IMR-90 (cell line): ENCODE results near the gene CASP2. TPM values are rescaled to one million over a fixed set of nuclear protein-coding genes. Genes with fewer than 3 reads are reported as not detected.

Experiments
- ATAC-seq: fragments of 200-7000 bp; cut with Tn5 transposase; 2 replicates; pipeline ENCODE4 v1.9.1; 2020; ENCODE audit warnings: low read depth, mild to moderate bottlenecking, moderate library complexity
- BruUV-seq: library from RNA; stranded (reverse); fragments of 400-500 nt; replicated peaks from 2 replicates; lab custom pipeline; 2021; lab: Mats Ljungman, UMichigan
- CTCF ChIA-PET: fragments of 300-600 bp; formaldehyde crosslinking; extraction: SDS; loops from one replicate; lab custom pipeline; 2021; ENCODE audit warnings: antibody characterized with exemption; lab: Yijun Ruan, JAX
- POLR2A ChIA-PET: fragments of 300-600 bp; sonication (Branson Sonifier 250); formaldehyde crosslinking; loops from one replicate; lab custom pipeline; 2022; ENCODE audit warnings: antibody characterized with exemption; ENCODE audit not compliant: unreplicated experiment; lab: Charles Lee
- DNase-seq: peaks from one replicate; pipeline ENCODE4 v3.0.0; 2013
- H2AFZ ChIP-seq: replicated peaks from 2 replicates; pipeline ENCODE3; 2013; ENCODE audit warnings: low read length, mild to moderate bottlenecking; ENCODE audit not compliant: poor library complexity
- H2AK5ac ChIP-seq: 2 replicates; pipeline ENCODE4 v1.6.1; 2013; ENCODE audit warnings: low read depth, low read length, inconsistent platforms
- H2AK9ac ChIP-seq: replicated peaks from 2 replicates; pipeline ENCODE3; 2013; ENCODE audit warnings: mild to moderate bottlenecking, low read depth, low read length, moderate library complexity; ENCODE audit not compliant: poor library complexity
- H2BK120ac ChIP-seq: 2 replicates; pipeline ENCODE4 v1.6.1; 2013; ENCODE audit warnings: low read depth, low read length, inconsistent platforms
- H2BK15ac ChIP-seq: 3 replicates; pipeline ENCODE4 v1.6.1; 2013; ENCODE audit warnings: low read depth, low read length, inconsistent platforms
- H2BK20ac ChIP-seq: 2 replicates; pipeline ENCODE4 v1.6.1; 2013; ENCODE audit warnings: low read depth, mild to moderate bottlenecking, inconsistent platforms, low read length, moderate library complexity
- H2BK5ac ChIP-seq: 2 replicates; pipeline ENCODE4 v1.6.1; 2013; ENCODE audit warnings: mild to moderate bottlenecking, low read depth, low read length, inconsistent platforms; ENCODE audit not compliant: poor library complexity, severe bottlenecking
- H3K14ac ChIP-seq: replicated peaks from 2 replicates; pipeline ENCODE4 v1.6.1; 2013; ENCODE audit warnings: low read depth, low read length, inconsistent platforms
- H3K18ac ChIP-seq: 2 replicates; pipeline ENCODE4 v1.6.1; 2013; ENCODE audit warnings: low read depth, low read length, control low read depth
- H3K23ac ChIP-seq: 2 replicates; pipeline ENCODE4 v1.6.1; 2013; ENCODE audit warnings: low read depth, low read length, inconsistent platforms
- H3K27ac ChIP-seq: 2 replicates; pipeline ENCODE4 v1.5.1; 2013; ENCODE audit warnings: mild to moderate bottlenecking, control low read depth, low read length; ENCODE audit not compliant: insufficient read depth
- H3K27me3 ChIP-seq: 2 replicates; pipeline ENCODE4 v1.6.1; 2013; ENCODE audit warnings: low read length; ENCODE audit not compliant: control insufficient read depth, insufficient read depth
- H3K36me3 ChIP-seq: 2 replicates; pipeline ENCODE4 v1.6.1; 2013; ENCODE audit warnings: low read length, mixed read lengths; ENCODE audit not compliant: control insufficient read depth, insufficient read depth
- H3K4ac ChIP-seq: 2 replicates; pipeline ENCODE4 v1.6.1; 2013; ENCODE audit warnings: low read depth, low read length, inconsistent platforms
- H3K4me1 ChIP-seq: 2 replicates; pipeline ENCODE4 v1.6.1; 2013; ENCODE audit warnings: low read length, mixed read lengths; ENCODE audit not compliant: control insufficient read depth, insufficient read depth
- H3K4me2 ChIP-seq: 2 replicates; pipeline ENCODE4 v1.6.1; 2013; ENCODE audit warnings: low read depth, mild to moderate bottlenecking, control low read depth, low read length, moderate library complexity
- H3K4me3 ChIP-seq: 2 replicates; pipeline ENCODE4 v1.5.1; 2013; ENCODE audit warnings: low read depth, mild to moderate bottlenecking, control low read depth, low read length, moderate library complexity; ENCODE audit not compliant: insufficient read depth
- H3K56ac ChIP-seq: 2 replicates; pipeline ENCODE4 v1.6.1; 2013; ENCODE audit warnings: low read length, inconsistent platforms; ENCODE audit not compliant: insufficient read depth; ENCODE audit errors: extremely low read depth
- H3K79me1 ChIP-seq, 2 experiments: 2 replicates each; pipeline ENCODE4 v1.6.1; 2013; ENCODE audit warnings: low read length in 2 of 2, inconsistent platforms in 1 of 2, low read depth in 1 of 2
- H3K9ac ChIP-seq: 2 replicates; pipeline ENCODE4 v1.6.1; 2013; ENCODE audit warnings: low read depth, low read length, control low read depth
- H3K9me1 ChIP-seq: 2 replicates; pipeline ENCODE4 v1.6.1; 2013; ENCODE audit warnings: low read length, inconsistent platforms; ENCODE audit not compliant: insufficient read depth
- H3K9me3 ChIP-seq: 2 replicates; pipeline ENCODE4 v1.6.1; 2013; ENCODE audit warnings: low read length; ENCODE audit not compliant: control insufficient read depth, insufficient read depth
- H4K20me1 ChIP-seq: 2 replicates; pipeline ENCODE4 v1.6.1; 2013; ENCODE audit warnings: low read length, inconsistent platforms; ENCODE audit not compliant: insufficient read depth
- H4K5ac ChIP-seq: 2 replicates; pipeline ENCODE4 v1.6.1; 2013; ENCODE audit warnings: mild to moderate bottlenecking, low read depth, low read length, control low read depth
- H4K8ac ChIP-seq, 2 experiments: 2 replicates each; pipeline ENCODE4 v1.6.1; 2013; ENCODE audit warnings: low read depth in 2 of 2, low read length in 2 of 2, control low read depth in 1 of 2, inconsistent platforms in 1 of 2
- H4K91ac ChIP-seq: 2 replicates; pipeline ENCODE4 v1.6.1; 2013; ENCODE audit warnings: low read depth, low read length, inconsistent platforms; ENCODE audit not compliant: insufficient read depth
- RFX5 ChIP-seq: IDR thresholded peaks from 2 replicates; pipeline ENCODE4 v1.8.0; 2012; ENCODE audit warnings: low read depth, mild to moderate bottlenecking, low read length, moderate library complexity
- WGBS, 2 experiments: methylation state at CpG; one replicate each; pipeline versions ENCODE4 v1.1.5 to v1.1.7; 2013; ENCODE audit warnings: missing lambda C conversion rate in 2 of 2; ENCODE audit not compliant: insufficient read length in 1 of 2; ENCODE audit errors: extremely low coverage in 2 of 2; 5-methylcytosine and 5-hydroxymethylcytosine counted together
- dilution Hi-C: fragments of 300-500 bp; cut with HindIII; formaldehyde crosslinking; loops from one replicate; pipeline ENCODE4 v1.14.3; 2018; ENCODE audit warnings: low sequenced_read_pairs; ENCODE audit not compliant: unreplicated experiment
- in situ Hi-C: fragments of 300-500 bp; cut with MboI; formaldehyde crosslinking; loops from 3 replicates; pipeline ENCODE4 v1.14.3; 2019; ENCODE audit warnings: low sequenced_read_pairs, inconsistent platforms, mixed read lengths
- intact Hi-C: fragments of 100-400 bp; cut with micrococcal nuclease; formaldehyde crosslinking; loops from 2 replicates; pipeline ENCODE4 v1.10.0; 2022
- polyA plus RNA-seq, 3 experiments: library from polyadenylated mRNA; depleted of rRNA; stranded (reverse); fragments of >200 nt; gene quantifications; 2 replicates each; pipeline ENCODE4 v1.2.3, GENCODE V29; 2012; ENCODE audit warnings: low replicate concordance in 1 of 3
- total RNA-seq: library from RNA; depleted of rRNA; stranded (reverse); fragments of >200 nt; gene quantifications from 2 replicates; pipeline ENCODE4 v1.2.3, GENCODE V29; 2012

The CASP2 gene
- total and polyA plus RNA-seq, 2 of the 4 experiments (the other 2 are of a cell fraction): 15.4 to 25.6 TPM

GRCh38 chr7:143288836-143289235 is 685 bp downstream of the CASP2 start:
- POLR2A ChIA-PET: no interaction called here
- in situ Hi-C loops: no loop called here
- peaks cover 14% of the 10 kb centered on the region for H3K36me3 ChIP-seq

More at GRCh38 chr7:143288836-143289235, 685 bp downstream of the CASP2 start:
- Histone ChIP-seq H3K9me3 (no peaks in the 10 kb centered on the region), H4K91ac (peak overlapping the region; percentile 81), H4K8ac (peak overlapping the region; percentile 36 to 77; a peak in 3 of 4 replicates), H2BK20ac (no peak overlapping the region; the same call in 1 of the 2 replicates), H4K20me1 (peaks cover 9% of the 10 kb centered on the region; the same call in 1 of the 2 replicates), H3K79me1 (peaks cover 9 to 36% of the 10 kb centered on the region in 2 experiments; a peak in 2 of 4 replicates), H3K4me1 (peaks cover 5% of the 10 kb centered on the region; the same call in 1 of the 2 replicates), H3K27me3 (no peaks in the 10 kb centered on the region), H2AK5ac (peak overlapping the region; percentile 77), H3K9ac (peak overlapping the region; percentile 85), H3K18ac (peak overlapping the region; percentile 9; the same call in 1 of the 2 replicates), H3K23ac (peak overlapping the region; percentile 99), H3K14ac (peak overlapping the region; percentile 94), H3K56ac (peak overlapping the region; percentile 90), H3K4ac (peak overlapping the region; percentile 93), H3K9me1 (peaks cover 6% of the 10 kb centered on the region; the same call in 1 of the 2 replicates), H2BK5ac (peak overlapping the region; percentile 66), H3K4me3 (peak overlapping the region; percentile 93), H2BK120ac (peak overlapping the region; percentile 59), H3K27ac (peak overlapping the region; percentile 90), H3K4me2 (peak overlapping the region; percentile 82), H2BK15ac (no peak overlapping the region), H2AK9ac (peak overlapping the region; percentile 98), H4K5ac (peak overlapping the region; percentile 27; the same call in 1 of the 2 replicates), H2AFZ (peak overlapping the region; percentile 97)
- DNase-seq (peak; percentile 18), ATAC-seq (0 out of 2 replicates have a peak, but pooled peaks have one; percentile 4)
- BruUV-seq: no TSS peak
- CTCF ChIA-PET: no interaction called here
- dilution Hi-C loops (no loop called here), intact Hi-C loops (loop anchor here (1.0 kb wide), 1 partner anchor 91 kb away; no protein-coding TSS in a partner anchor)
- no peak for TF ChIP-seq RFX5
- no CpG with 5 or more reads among the region's 11 CpGs for WGBS, 2 experiments
